ENCODE results near the gene DET1. TPM values are rescaled to one million over a fixed set of nuclear protein-coding genes. Genes with fewer than 3 reads are reported as not detected.

Gene DET1
- total and polyA plus RNA-seq, 2 donors (not counting 1 experiment from before 2014, with no cell fraction given): 6.7 to 10.1 TPM

- no peaks in the 10 kb centered on the region for H3K27me3 Mint-ChIP-seq
- H3K4me2 ChIP-seq (replicated peaks; ENCODE audit: low read depth, low read length, poor library complexity, severe bottlenecking): no peak overlapping the region
- ATAC-seq (ENCODE audit: low read depth) (no peak), DNase-seq (no peak)
- no peaks in the 10 kb centered on the region for H4K20me1 ChIP-seq (ENCODE audit: control insufficient read depth, insufficient read depth, low read length, poor library complexity, severe bottlenecking)
- no peak overlapping the region for H3K4me3 Mint-ChIP-seq
- no peaks in the 10 kb centered on the region for H3K4me1 ChIP-seq (ENCODE audit: control insufficient read depth in 2 of 2, insufficient read depth in 2 of 2, low read length in 2 of 2)
- no peaks in the 10 kb centered on the region for H3K36me3 ChIP-seq (replicated peaks in 1 of 2; ENCODE audit: control extremely low read depth in 1 of 2, control insufficient read depth in 1 of 2, extremely low read depth in 1 of 2, insufficient read depth in 2 of 2, low read length in 1 of 2)
- no peak overlapping the region for H2AFZ ChIP-seq (ENCODE audit: insufficient read depth, low read depth, low read length, poor library complexity, severe bottlenecking)
- TF ChIP-seq CTCF (IDR thresholded peaks at IDR 0.05) (no peak), EZH2 (IDR thresholded peaks at IDR 0.05; ENCODE audit: borderline replicate concordance, insufficient read depth, low read depth, low read length, poor library complexity, severe bottlenecking) (no peak)
- no peak overlapping the region for H3K27ac ChIP-seq (ENCODE audit: low read length in 2 of 2)
- H3K4me3 ChIP-seq (ENCODE audit: control extremely low read depth in 1 of 5, extremely low read depth in 1 of 5, insufficient read depth in 1 of 5, low read depth in 2 of 5, low read length in 4 of 5): no peak overlapping the region
- no peaks in the 10 kb centered on the region for H3K27me3 ChIP-seq (replicated peaks in 1 of 4; ENCODE audit: control extremely low read depth in 1 of 4, control insufficient read depth in 3 of 4, insufficient read depth in 4 of 4, low read length in 3 of 4)
- 82% methylated on average over 7 of the region's 10 CpGs for WGBS (ENCODE audit: insufficient coverage)
- CTCF ChIA-PET: no interaction called here
- POLR2A ChIA-PET: no interaction called here
- no peaks in the 10 kb centered on the region for H3K9me3 Mint-ChIP-seq (ENCODE audit: insufficient read depth)
- H3K9ac ChIP-seq (ENCODE audit: low read length): no peak overlapping the region
- no peaks in the 10 kb centered on the region for H3K79me2 ChIP-seq (ENCODE audit: control insufficient read depth, insufficient read depth, low read length)
- H3K9me3 ChIP-seq (ENCODE audit: control extremely low read depth in 1 of 3, control insufficient read depth in 2 of 3, insufficient read depth in 1 of 3, low read length in 2 of 3): no peaks in the 10 kb centered on the region
- peaks cover 5% of the 10 kb centered on the region for H3K4me1 Mint-ChIP-seq
- no peak overlapping the region for H3K27ac Mint-ChIP-seq
- intact Hi-C loops (cut with micrococcal nuclease): no loop called here
These were observed 61.7 kb downstream of the DET1 start for GRCh38 chr15:88484682-88485331.

GRCh38 chr15:88482263-88482662 lies 64.2 kb downstream of the DET1 start:
- no peaks in the 10 kb centered on the region for H3K79me2 ChIP-seq (ENCODE audit: control insufficient read depth, insufficient read depth, low read length)
- H3K4me2 ChIP-seq (replicated peaks; ENCODE audit: low read depth, low read length, poor library complexity, severe bottlenecking): no peak overlapping the region
- no peaks in the 10 kb centered on the region for H3K27me3 ChIP-seq (replicated peaks in 1 of 4; ENCODE audit: control extremely low read depth in 1 of 4, control insufficient read depth in 3 of 4, insufficient read depth in 4 of 4, low read length in 3 of 4)
- no peak overlapping the region for H3K27ac ChIP-seq (ENCODE audit: low read length in 2 of 2)
- no peak overlapping the region for H3K4me3 Mint-ChIP-seq
- H4K20me1 ChIP-seq (ENCODE audit: control insufficient read depth, insufficient read depth, low read length, poor library complexity, severe bottlenecking): no peaks in the 10 kb centered on the region
- no peak overlapping the region for H3K4me3 ChIP-seq (ENCODE audit: control extremely low read depth in 1 of 5, extremely low read depth in 1 of 5, insufficient read depth in 1 of 5, low read depth in 2 of 5, low read length in 4 of 5)
- CTCF ChIA-PET: no interaction called here
- H3K9me3 Mint-ChIP-seq (ENCODE audit: insufficient read depth): no peaks in the 10 kb centered on the region
- WGBS (ENCODE audit: insufficient coverage): 36% methylated on average over 1 of the region's 1 CpG
- TF ChIP-seq EZH2 (IDR thresholded peaks at IDR 0.05; ENCODE audit: borderline replicate concordance, insufficient read depth, low read depth, low read length, poor library complexity, severe bottlenecking) (no peak), CTCF (IDR thresholded peaks at IDR 0.05) (no peak)
- no peaks in the 10 kb centered on the region for H3K4me1 ChIP-seq (ENCODE audit: control insufficient read depth in 2 of 2, insufficient read depth in 2 of 2, low read length in 2 of 2)
- H3K4me1 Mint-ChIP-seq: peaks cover 5% of the 10 kb centered on the region
- H3K27ac Mint-ChIP-seq: no peak overlapping the region
- H3K27me3 Mint-ChIP-seq: no peaks in the 10 kb centered on the region
- peaks cover 0 to 12% of the 10 kb centered on the region in 2 experiments for H3K36me3 ChIP-seq (replicated peaks in 1 of 2; ENCODE audit: control extremely low read depth in 1 of 2, control insufficient read depth in 1 of 2, extremely low read depth in 1 of 2, insufficient read depth in 2 of 2, low read length in 1 of 2)
- no peak overlapping the region for H2AFZ ChIP-seq (ENCODE audit: insufficient read depth, low read depth, low read length, poor library complexity, severe bottlenecking)
- ATAC-seq (ENCODE audit: low read depth) (no peak), DNase-seq (no peak)
- intact Hi-C loops (cut with micrococcal nuclease): no loop called here
- no peak overlapping the region for H3K9ac ChIP-seq (ENCODE audit: low read length)
- POLR2A ChIA-PET: no interaction called here
- H3K9me3 ChIP-seq (ENCODE audit: control extremely low read depth in 1 of 3, control insufficient read depth in 2 of 3, insufficient read depth in 1 of 3, low read length in 2 of 3): no peaks in the 10 kb centered on the region
